ENCODE data around the gene ADNP2.
A peak's percentile ranks its signal among the peaks of the same experiment; 100 is the strongest.

DNA sequence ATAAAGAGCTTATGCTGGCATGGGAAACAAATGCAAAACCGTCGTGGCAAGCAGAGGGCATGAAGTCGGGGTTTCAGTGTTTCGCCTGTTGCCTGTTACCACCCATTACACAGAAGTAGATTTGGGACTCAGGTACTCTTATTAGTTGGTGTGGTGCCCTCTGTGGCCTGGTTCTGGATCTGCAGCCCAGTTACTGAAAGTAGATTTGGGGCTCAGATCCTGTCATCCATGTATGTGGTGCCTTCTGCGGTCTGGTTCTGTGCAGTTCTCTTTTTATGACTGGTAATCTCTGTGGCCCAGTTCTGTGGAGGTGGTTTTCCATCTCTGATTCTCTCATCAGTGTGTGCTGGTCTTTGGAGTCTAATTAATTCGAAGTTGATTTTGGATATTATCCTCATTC, 45.2 kb downstream of the ADNP2 start:
- TF ChIP-seq CTCF (IDR thresholded peaks at IDR 0.05) (peak in 1 of 4 experiments; percentile 14), POLR2A (IDR thresholded peaks at IDR 0.05) (no peak)
